Esophagus (tissue), 2 donors: ENCODE results near the gene CDC42BPB. TPM values are rescaled to one million over a fixed set of nuclear protein-coding genes. Genes with fewer than 3 reads are reported as not detected.

ENCODE experiments used
- H3K27ac ChIP-seq, 2 donors: one replicate each; pipeline ENCODE4 v1.5.1; 2013; ENCODE audit warnings: low read depth in 2 of 2, mild to moderate bottlenecking in 2 of 2, inconsistent platforms in 1 of 2, low read length in 1 of 2, moderate library complexity in 1 of 2
- H3K27me3 ChIP-seq, 2 donors: one replicate each; pipeline ENCODE4 v1.6.1; 2013; ENCODE audit warnings: low read length in 2 of 2, control low read depth in 1 of 2, mild to moderate bottlenecking in 1 of 2; ENCODE audit not compliant: insufficient read depth in 2 of 2, control insufficient read depth in 1 of 2
- H3K36me3 ChIP-seq, 2 donors: one replicate each; pipeline ENCODE4 v1.6.1; 2013; ENCODE audit warnings: low read length in 1 of 2; ENCODE audit not compliant: control insufficient read depth in 2 of 2, insufficient read depth in 2 of 2
- H3K4me1 ChIP-seq, 2 donors: one replicate each; pipeline ENCODE4 v1.6.1; 2013; ENCODE audit warnings: low read length in 1 of 2; ENCODE audit not compliant: control insufficient read depth in 2 of 2, insufficient read depth in 2 of 2
- H3K4me3 ChIP-seq, 2 donors: one replicate each; pipeline ENCODE4 v1.5.1; 2013; ENCODE audit warnings: low read length in 2 of 2, mild to moderate bottlenecking in 2 of 2, low read depth in 1 of 2, moderate library complexity in 1 of 2
- H3K9me3 ChIP-seq, 2 donors: one replicate each; pipeline ENCODE4 v1.6.1; 2013; ENCODE audit warnings: mild to moderate bottlenecking in 2 of 2, low read depth in 1 of 2, low read length in 1 of 2, moderate library complexity in 1 of 2; ENCODE audit not compliant: control insufficient read depth in 2 of 2, insufficient read depth in 1 of 2
- WGBS, 2 donors: extraction: QIAGEN DNeasy Blood & Tissue Kit; methylation state at CpG; one replicate each; pipeline ENCODE4 v1.1.7; 2013; 5-methylcytosine and 5-hydroxymethylcytosine counted together
- polyA plus RNA-seq, 2 donors: library from polyadenylated mRNA; stranded (reverse); fragments of 200-250 nt; gene quantifications; one replicate each; pipeline ENCODE4 v1.2.3, GENCODE V29; 2013
- donor health status: healthy with polysubstance abuse.
- donor health status: Bipolar disorder and iron deficiency.

CDC42BPB gene
- polyA plus RNA-seq, 2 donors = 29.9 to 35.2 TPM

- WGBS, 2 donors = 83 to 85% methylated on average over 25 of the region's 25 CpGs
- Histone ChIP-seq H3K4me3 (no peak overlapping the region), H3K36me3 (no peaks in the 10 kb centered on the region), H3K4me1 (peaks cover 2 to 34% of the 10 kb centered on the region in 2 donors), H3K27me3 (peaks cover 0 to 13% of the 10 kb centered on the region in 2 donors), H3K9me3 (peaks cover 0 to 7% of the 10 kb centered on the region in 2 donors), H3K27ac (no peak overlapping the region)
Observed at GRCh38 chr14:102924632-102925588, 132.4 kb downstream of the CDC42BPB start.

- no peak overlapping the region for H3K4me3 ChIP-seq
Observed at GRCh38 chr14:102923925-102924486, 133.3 kb downstream of the CDC42BPB start.

DNA sequence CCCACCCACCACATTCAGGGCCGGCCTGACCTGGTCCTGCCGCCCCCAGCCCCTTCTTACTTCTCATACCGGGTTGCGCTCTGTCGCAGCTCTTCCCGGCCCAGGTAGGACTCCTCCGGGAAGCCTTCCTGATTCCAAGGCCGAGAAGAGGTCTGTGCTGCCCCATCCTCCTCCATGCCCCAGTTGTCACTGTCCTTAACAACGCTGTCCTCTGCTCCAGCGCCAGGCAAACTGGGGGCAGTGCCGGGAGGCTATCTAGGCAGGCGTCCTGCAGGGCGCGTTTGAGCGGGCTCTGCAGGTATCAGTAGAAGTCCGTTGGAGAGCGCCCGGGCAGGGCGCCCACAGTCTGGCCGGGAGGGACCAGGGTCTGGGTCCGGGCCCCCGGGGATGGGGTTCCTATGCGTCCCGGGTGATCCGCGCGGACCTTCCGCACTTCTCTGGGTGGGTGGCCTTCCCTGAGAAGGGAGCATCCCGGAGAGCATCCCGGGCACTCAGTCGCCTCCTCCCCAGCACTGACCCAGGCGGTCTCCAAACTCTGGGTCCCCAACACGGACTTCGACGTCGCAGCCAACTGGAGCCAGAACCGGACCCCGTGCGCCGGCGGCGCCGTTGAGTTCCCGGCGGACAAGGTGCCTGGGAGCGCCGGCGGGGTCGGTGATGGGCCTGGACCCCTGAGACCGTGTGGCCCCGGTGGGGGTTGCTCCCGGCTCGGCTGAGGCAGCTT, 134.0 kb downstream of the CDC42BPB start:
- no peak overlapping the region for H3K27ac ChIP-seq
- peak overlapping the region; percentile 27 to 31 for H3K4me3 ChIP-seq
- H3K36me3 ChIP-seq = no peaks in the 10 kb centered on the region
- H3K4me1 ChIP-seq = peaks cover 2 to 18% of the 10 kb centered on the region in 2 donors
- H3K9me3 ChIP-seq = peaks cover 0 to 7% of the 10 kb centered on the region in 2 donors
- 10 to 11% methylated on average over 46 to 53 of the region's 53 CpGs for WGBS, 2 donors
- peaks cover 0 to 7% of the 10 kb centered on the region in 2 donors for H3K27me3 ChIP-seq

More at GRCh38 chr14:102923925-102924486, 133.3 kb downstream of the CDC42BPB start:
- H3K36me3 ChIP-seq = no peaks in the 10 kb centered on the region
- peaks cover 0 to 7% of the 10 kb centered on the region in 2 donors for H3K9me3 ChIP-seq
- peaks cover 0 to 7% of the 10 kb centered on the region in 2 donors for H3K27me3 ChIP-seq
- 53 to 58% methylated on average over 11 of the region's 11 CpGs for WGBS, 2 donors
- H3K27ac ChIP-seq = no peak overlapping the region
- H3K4me1 ChIP-seq = peaks cover 2 to 25% of the 10 kb centered on the region in 2 donors

DNA sequence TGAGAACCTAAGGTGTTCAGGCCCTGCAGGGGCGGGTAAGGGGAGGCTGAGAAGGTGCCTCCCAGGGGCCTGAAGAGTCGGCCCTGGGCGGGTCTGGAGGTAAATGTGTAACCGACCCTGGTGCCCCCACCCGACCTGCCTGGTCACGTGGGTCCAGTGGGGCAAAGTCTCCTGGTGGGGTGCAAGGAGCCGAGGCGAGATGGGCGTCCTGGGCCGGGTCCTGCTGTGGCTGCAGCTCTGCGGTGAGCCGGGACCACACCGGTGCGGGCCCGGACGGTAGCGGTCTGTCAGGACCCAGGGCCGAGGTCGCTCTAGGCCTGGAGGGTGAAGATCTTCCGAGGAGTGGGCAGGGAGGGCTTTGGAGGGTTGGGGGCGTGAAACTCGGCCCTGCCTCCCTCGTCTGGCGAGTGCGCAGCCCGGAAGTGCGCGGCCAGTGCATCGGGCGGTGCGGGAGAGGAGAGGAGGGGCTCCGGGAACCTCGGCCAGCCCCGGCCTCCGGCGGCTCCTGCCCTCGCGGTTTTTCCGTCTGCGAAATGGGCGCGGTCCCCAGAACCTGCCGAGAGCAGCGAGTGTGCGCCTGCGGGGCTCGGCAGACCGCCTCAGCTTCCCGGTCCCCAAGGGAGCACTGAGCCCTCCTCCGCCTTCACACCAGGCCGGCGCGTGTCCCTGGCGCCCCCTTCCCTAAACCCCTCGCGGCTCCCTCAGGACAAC, 134.7 kb downstream of the CDC42BPB start, which contains the start of gene AMN:
AMN (plus strand) TSS at position 174 of the 711 bp plus-strand sequence; CDS start at position 200, 26 bp downstream.
- peaks cover 2 to 18% of the 10 kb centered on the region in 2 donors for H3K4me1 ChIP-seq
- no peaks in the 10 kb centered on the region for H3K36me3 ChIP-seq
- 9 to 11% methylated on average over 42 to 56 of the region's 56 CpGs for WGBS, 2 donors
- peak within 1 kb of the TSS; percentile 27 to 31 for H3K4me3 ChIP-seq
- H3K27ac ChIP-seq = no peak within 1 kb of the TSS
- H3K27me3 ChIP-seq = peaks cover 0 to 7% of the 10 kb centered on the region in 2 donors
- H3K9me3 ChIP-seq = peaks cover 0 to 7% of the 10 kb centered on the region in 2 donors

GRCh38 chr14:102920998-102921304, 136.4 kb downstream of the CDC42BPB start:
- WGBS, 2 donors = 97 to 98% methylated on average over 1 of the region's 1 CpG
- Histone ChIP-seq H3K4me3 (no peak overlapping the region), H3K27me3 (peaks cover 0 to 7% of the 10 kb centered on the region in 2 donors)

GRCh38 chr14:102920273-102920997, 136.9 kb downstream of the CDC42BPB start:
- no peaks in the 10 kb centered on the region for H3K36me3 ChIP-seq
- peaks cover 0 to 7% of the 10 kb centered on the region in 2 donors for H3K9me3 ChIP-seq
- no peak overlapping the region for H3K27ac ChIP-seq
- H3K27me3 ChIP-seq = peaks cover 0 to 7% of the 10 kb centered on the region in 2 donors
- no peak overlapping the region for H3K4me3 ChIP-seq
- whole genome bisulfite sequencing, 2 donors = 97 to 98% methylated on average over 5 of the region's 5 CpGs
- peaks cover 2 to 14% of the 10 kb centered on the region in 2 donors for H3K4me1 ChIP-seq

More at GRCh38 chr14:102920998-102921304, 136.4 kb downstream of the CDC42BPB start:
- Histone ChIP-seq H3K4me1 (peaks cover 2 to 14% of the 10 kb centered on the region in 2 donors), H3K36me3 (no peaks in the 10 kb centered on the region), H3K9me3 (peaks cover 0 to 7% of the 10 kb centered on the region in 2 donors), H3K27ac (no peak overlapping the region)

GRCh38 chr14:102918438-102918837, 138.9 kb downstream of the CDC42BPB start:
- H3K9me3 ChIP-seq = peaks cover 0 to 7% of the 10 kb centered on the region in 2 donors
- no peak overlapping the region for H3K4me3 ChIP-seq
- H3K4me1 ChIP-seq = peaks cover 0 to 9% of the 10 kb centered on the region in 2 donors
- H3K36me3 ChIP-seq = no peaks in the 10 kb centered on the region
- H3K27ac ChIP-seq = no peak overlapping the region
- 49 to 55% methylated on average over 2 of the region's 2 CpGs for WGBS, 2 donors
- peaks cover 0 to 4% of the 10 kb centered on the region in 2 donors for H3K27me3 ChIP-seq

DNA sequence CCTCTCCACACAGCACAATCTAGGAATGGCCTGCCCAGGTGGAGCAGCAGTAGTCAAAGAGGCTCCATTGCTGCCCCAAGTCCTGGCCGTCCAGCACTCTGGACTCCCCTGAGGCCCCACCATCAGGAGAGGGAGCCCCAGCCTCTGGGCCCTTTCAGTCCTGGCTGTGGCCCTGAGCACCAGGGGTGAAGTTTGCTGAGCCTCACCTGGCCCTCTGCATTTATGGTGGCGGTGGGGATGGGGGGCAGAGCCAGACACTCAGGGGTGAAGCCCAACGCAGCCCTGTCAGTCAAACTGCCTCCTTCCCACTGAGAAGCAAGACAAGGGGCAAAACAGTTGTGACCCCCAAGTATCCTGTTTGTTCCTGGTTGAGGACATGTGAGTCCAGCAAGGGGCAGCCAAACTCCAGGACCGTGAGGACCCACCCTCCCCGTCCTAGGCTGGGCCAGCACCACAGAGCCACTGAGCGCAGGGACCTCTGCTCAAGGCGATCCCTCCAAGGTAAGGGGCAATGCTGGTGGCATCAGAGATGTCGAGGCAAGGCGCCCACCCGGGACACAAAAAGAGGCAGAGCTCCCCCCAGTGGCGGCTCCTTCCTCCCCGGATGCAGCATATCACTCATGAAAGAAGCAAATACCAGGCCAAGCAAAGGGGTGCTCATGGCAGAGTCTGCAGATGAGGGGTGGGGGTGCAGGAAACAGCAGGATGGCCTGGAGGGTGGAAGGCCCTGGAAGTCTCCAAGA, 139.7 kb downstream of the CDC42BPB start:
- H3K4me3 ChIP-seq = no peak overlapping the region
- no peak overlapping the region for H3K27ac ChIP-seq
- H3K4me1 ChIP-seq = peaks cover 0 to 1% of the 10 kb centered on the region in 2 donors
- WGBS, 2 donors = 39 to 43% methylated on average over 12 of the region's 12 CpGs
- no peaks in the 10 kb centered on the region for H3K27me3 ChIP-seq
- H3K9me3 ChIP-seq = peaks cover 0 to 7% of the 10 kb centered on the region in 2 donors
- no peaks in the 10 kb centered on the region for H3K36me3 ChIP-seq
